ENCODE data around the gene TRIM67. TPM values are rescaled to one million over a fixed set of nuclear protein-coding genes. Genes with fewer than 3 reads are reported as not detected.

TRIM67 gene
- total RNA-seq, 3 donors from 2014 or later (not counting 1 experiment from before 2014, with no cell fraction given) = not detected

DNA sequence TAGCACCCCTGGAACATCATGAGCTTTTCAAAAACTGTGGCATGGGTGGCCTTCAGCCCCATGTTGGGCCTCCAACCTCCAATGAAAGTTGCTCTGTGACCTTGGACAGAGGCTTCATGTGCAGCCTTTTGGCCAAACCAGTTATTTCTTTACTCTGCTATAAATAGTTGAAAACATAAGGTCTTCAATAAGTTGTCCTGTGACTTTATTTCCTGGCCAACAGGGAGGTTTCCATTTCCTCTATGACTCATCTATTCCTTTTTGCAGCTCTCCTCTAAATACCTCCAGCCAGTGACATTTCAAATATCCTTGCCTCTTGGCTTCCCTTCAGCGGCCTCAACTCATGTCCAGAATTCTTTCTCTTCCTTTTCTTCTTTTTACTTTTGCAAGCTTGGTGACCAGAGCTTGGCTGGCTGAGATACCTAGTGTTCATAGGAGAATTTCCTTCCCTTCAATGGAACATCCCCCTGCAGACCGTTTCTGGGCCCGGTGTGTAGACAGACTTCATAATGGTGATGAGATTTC is 22.7 kb upstream of the TRIM67 start:
- H3K4me1 Mint-ChIP-seq = no peaks in the 10 kb centered on the region
- no peaks in the 10 kb centered on the region for H3K9me3 ChIP-seq (ENCODE audit: control insufficient read depth, insufficient read depth, low read length)
- WGBS (ENCODE audit: insufficient coverage) = 74% methylated on average over 1 of the region's 3 CpGs
- no peak overlapping the region for H3K27ac Mint-ChIP-seq
- ATAC-seq (no peak), DNase-seq (no peak)
- H3K27me3 Mint-ChIP-seq (ENCODE audit: low read depth in 2 of 2) = peaks cover 26 to 34% of the 10 kb centered on the region in 2 donors
- H3K4me3 Mint-ChIP-seq = no peak overlapping the region
- TF ChIP-seq, protein P1, sequence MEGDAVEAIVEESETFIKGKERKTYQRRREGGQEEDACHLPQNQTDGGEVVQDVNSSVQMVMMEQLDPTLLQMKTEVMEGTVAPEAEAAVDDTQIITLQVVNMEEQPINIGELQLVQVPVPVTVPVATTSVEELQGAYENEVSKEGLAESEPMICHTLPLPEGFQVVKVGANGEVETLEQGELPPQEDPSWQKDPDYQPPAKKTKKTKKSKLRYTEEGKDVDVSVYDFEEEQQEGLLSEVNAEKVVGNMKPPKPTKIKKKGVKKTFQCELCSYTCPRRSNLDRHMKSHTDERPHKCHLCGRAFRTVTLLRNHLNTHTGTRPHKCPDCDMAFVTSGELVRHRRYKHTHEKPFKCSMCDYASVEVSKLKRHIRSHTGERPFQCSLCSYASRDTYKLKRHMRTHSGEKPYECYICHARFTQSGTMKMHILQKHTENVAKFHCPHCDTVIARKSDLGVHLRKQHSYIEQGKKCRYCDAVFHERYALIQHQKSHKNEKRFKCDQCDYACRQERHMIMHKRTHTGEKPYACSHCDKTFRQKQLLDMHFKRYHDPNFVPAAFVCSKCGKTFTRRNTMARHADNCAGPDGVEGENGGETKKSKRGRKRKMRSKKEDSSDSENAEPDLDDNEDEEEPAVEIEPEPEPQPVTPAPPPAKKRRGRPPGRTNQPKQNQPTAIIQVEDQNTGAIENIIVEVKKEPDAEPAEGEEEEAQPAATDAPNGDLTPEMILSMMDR (IDR thresholded peaks at IDR 0.05) = no peak
- no peak overlapping the region for H3K27ac ChIP-seq (ENCODE audit: low read length)
- no peaks in the 10 kb centered on the region for H3K36me3 Mint-ChIP-seq
- intact Hi-C loops (cut with micrococcal nuclease) = no loop called here
- no peaks in the 10 kb centered on the region for H3K9me3 Mint-ChIP-seq
- no peaks in the 10 kb centered on the region for H3K36me3 ChIP-seq (ENCODE audit: control insufficient read depth, insufficient read depth, low read length)
- peaks cover 8% of the 10 kb centered on the region for H3K27me3 ChIP-seq (ENCODE audit: control insufficient read depth, insufficient read depth, low read length)
- H3K4me3 ChIP-seq (ENCODE audit: low read length) = no peak overlapping the region
- no peaks in the 10 kb centered on the region for H3K4me1 ChIP-seq (ENCODE audit: control insufficient read depth, insufficient read depth, low read length)

DNA sequence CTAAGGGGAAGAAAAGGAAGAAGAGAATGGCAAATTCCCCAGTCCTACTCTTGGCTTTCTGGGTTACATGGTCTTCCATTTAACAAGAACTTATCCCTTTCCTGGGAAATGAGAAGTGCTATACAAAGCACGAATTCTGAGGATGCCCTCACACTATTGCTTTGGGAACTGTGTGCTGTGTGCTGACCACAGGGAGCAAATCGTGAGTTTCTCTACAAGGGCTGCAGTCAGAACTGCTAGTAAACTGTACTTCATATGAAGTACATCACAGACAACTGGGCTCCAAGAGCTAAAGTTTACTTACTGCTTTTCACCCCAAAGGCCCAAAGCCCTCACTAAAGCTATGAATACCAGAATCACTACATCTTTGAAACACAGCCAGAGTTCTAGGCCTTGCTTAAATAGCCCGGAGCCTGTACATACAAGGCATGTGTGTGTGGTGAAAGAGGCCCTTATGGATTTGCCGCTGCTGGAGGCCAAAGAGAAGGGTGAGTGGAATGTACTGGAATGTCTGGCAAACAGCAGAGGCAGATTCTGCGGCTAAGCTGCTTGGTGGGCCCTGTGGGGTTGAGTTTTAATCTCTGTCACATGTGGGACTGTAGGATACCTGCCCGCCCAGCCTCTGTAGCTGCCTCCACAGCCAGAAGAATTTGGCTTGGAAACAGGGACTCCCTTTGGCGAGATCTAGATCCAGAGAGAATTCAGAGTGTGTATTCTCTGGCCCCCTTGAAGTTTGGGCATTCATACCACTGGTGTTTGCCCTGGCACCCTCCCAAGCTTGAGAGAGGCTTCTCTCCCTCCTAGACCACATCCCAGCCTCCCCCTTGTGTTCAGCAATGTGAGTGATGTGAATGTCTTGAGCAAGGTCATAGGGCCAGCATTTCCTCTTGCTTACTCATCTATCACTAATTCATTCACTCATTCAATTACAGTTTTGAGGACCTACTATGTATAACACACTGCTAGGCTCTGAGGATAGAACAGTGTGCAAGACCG is 21.9 kb upstream of the TRIM67 start:
- intact Hi-C loops (cut with micrococcal nuclease) = no loop called here
- H3K9me3 Mint-ChIP-seq = no peaks in the 10 kb centered on the region
- no peak overlapping the region for H3K27ac Mint-ChIP-seq
- H3K4me1 ChIP-seq (ENCODE audit: control insufficient read depth, insufficient read depth, low read length) = no peaks in the 10 kb centered on the region
- H3K27me3 ChIP-seq (ENCODE audit: control insufficient read depth, insufficient read depth, low read length) = peaks cover 8% of the 10 kb centered on the region
- peaks cover 26 to 34% of the 10 kb centered on the region in 2 donors for H3K27me3 Mint-ChIP-seq (ENCODE audit: low read depth in 2 of 2)
- H3K36me3 ChIP-seq (ENCODE audit: control insufficient read depth, insufficient read depth, low read length) = no peaks in the 10 kb centered on the region
- no peak for ATAC-seq
- H3K4me3 ChIP-seq (ENCODE audit: low read length) = no peak overlapping the region
- no peaks in the 10 kb centered on the region for H3K4me1 Mint-ChIP-seq
- no peak overlapping the region for H3K27ac ChIP-seq (ENCODE audit: low read length)
- no peaks in the 10 kb centered on the region for H3K9me3 ChIP-seq (ENCODE audit: control insufficient read depth, insufficient read depth, low read length)
- TF ChIP-seq, protein P1 (IDR thresholded peaks at IDR 0.05) = no peak
- H3K36me3 Mint-ChIP-seq = no peaks in the 10 kb centered on the region
- no peak overlapping the region for H3K4me3 Mint-ChIP-seq
- no peak for DNase-seq
- WGBS (ENCODE audit: insufficient coverage) = 76% methylated on average over 8 of the region's 8 CpGs

DNA sequence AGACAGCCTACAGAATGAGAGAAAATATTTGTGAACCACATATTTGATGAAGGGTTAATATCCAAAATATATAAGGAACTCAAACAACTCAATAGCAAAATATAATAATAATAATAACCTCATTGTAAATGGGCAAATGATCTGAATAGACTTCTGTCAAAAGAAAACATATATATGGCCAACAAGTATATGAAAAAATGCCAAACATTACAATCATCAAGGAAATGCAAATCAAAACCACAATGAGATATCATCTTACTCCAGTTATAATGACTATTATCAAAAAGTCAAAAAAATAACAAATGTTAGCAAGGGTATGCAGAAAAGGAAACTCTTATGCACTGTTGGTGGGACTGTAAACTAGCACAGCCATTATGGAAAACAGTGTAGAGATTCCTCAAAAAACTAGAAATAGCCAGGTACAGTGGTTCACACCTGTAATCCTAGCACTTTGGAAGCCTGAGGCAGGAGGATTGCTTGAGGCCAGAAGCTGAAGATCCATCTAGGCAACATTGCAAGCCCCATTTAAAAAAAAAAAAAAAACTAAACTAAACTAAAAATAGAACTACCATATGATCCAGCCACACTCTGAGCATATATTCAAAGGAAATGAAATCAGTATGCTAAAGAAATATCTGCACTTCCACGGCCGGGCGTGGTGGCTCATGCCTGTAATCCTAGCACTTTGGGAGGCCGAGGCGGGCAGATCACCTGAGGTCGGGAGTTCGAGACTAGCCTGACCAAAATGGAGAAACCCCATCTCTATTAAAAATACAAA is 17.3 kb upstream of the TRIM67 start:
- H3K9me3 ChIP-seq (ENCODE audit: control insufficient read depth, insufficient read depth, low read length) = no peaks in the 10 kb centered on the region

More for the DNA sequence above, 17.3 kb upstream of the TRIM67 start:
- DNase-seq = no peak
- Mint-ChIP-seq H3K36me3 (no peaks in the 10 kb centered on the region), H3K27me3 (ENCODE audit: low read depth in 2 of 2) (peaks cover 32 to 34% of the 10 kb centered on the region in 2 donors), H3K4me1 (no peaks in the 10 kb centered on the region), H3K9me3 (no peaks in the 10 kb centered on the region), H3K27ac (no peak overlapping the region), H3K4me3 (no peak overlapping the region)
- Histone ChIP-seq H3K27ac (ENCODE audit: low read length) (no peak overlapping the region), H3K4me1 (ENCODE audit: control insufficient read depth, insufficient read depth, low read length) (no peaks in the 10 kb centered on the region), H3K4me3 (ENCODE audit: low read length) (no peak overlapping the region), H3K27me3 (ENCODE audit: control insufficient read depth, insufficient read depth, low read length) (peaks cover 10% of the 10 kb centered on the region), H3K36me3 (ENCODE audit: control insufficient read depth, insufficient read depth, low read length) (no peaks in the 10 kb centered on the region)
- intact Hi-C loops (cut with micrococcal nuclease) = no loop called here
- TF ChIP-seq, protein P1 (IDR thresholded peaks at IDR 0.05) = no peak
- ATAC-seq = no peak
- 80% methylated on average over 7 of the region's 7 CpGs for WGBS (ENCODE audit: insufficient coverage)

All from natural killer cell (primary cell).